ENCODE data around the gene SSNA1.

The SSNA1 gene

GRCh38 chr9:137193771-137194170 is 5.3 kb downstream of the SSNA1 start:
- no peak overlapping the region for H3K4me3 ChIP-seq (ENCODE audit: low read depth in 1 of 2, low read length in 2 of 2)
- H3K4me1 ChIP-seq (ENCODE audit: insufficient read depth, low read length): peaks cover 35% of the 10 kb centered on the region
- no peak overlapping the region for H2AFZ ChIP-seq (ENCODE audit: low read depth, low read length)
- peaks cover 22% of the 10 kb centered on the region for H3K79me2 ChIP-seq (ENCODE audit: insufficient read depth, low read length)
- TF ChIP-seq, protein P1, sequence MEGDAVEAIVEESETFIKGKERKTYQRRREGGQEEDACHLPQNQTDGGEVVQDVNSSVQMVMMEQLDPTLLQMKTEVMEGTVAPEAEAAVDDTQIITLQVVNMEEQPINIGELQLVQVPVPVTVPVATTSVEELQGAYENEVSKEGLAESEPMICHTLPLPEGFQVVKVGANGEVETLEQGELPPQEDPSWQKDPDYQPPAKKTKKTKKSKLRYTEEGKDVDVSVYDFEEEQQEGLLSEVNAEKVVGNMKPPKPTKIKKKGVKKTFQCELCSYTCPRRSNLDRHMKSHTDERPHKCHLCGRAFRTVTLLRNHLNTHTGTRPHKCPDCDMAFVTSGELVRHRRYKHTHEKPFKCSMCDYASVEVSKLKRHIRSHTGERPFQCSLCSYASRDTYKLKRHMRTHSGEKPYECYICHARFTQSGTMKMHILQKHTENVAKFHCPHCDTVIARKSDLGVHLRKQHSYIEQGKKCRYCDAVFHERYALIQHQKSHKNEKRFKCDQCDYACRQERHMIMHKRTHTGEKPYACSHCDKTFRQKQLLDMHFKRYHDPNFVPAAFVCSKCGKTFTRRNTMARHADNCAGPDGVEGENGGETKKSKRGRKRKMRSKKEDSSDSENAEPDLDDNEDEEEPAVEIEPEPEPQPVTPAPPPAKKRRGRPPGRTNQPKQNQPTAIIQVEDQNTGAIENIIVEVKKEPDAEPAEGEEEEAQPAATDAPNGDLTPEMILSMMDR (IDR thresholded peaks at IDR 0.05; ENCODE audit: borderline replicate concordance, extremely low read depth, low read length, poor library complexity, severe bottlenecking): no peak
- TF ChIP-seq EZH2 (IDR thresholded peaks at IDR 0.05; ENCODE audit: borderline replicate concordance, low read depth, low read length, severe bottlenecking): no peak
- H3K36me3 ChIP-seq (ENCODE audit: insufficient read depth, low read length): peaks cover 27% of the 10 kb centered on the region
- ATAC-seq (ENCODE audit: insufficient read depth, low read depth) (no peak), DNase-seq (no peak)
- H4K20me1 ChIP-seq (ENCODE audit: insufficient read depth, low read length): peaks cover 36% of the 10 kb centered on the region
- H3K9me3 ChIP-seq (ENCODE audit: insufficient read depth, low read length, severe bottlenecking): no peaks in the 10 kb centered on the region
- no peak overlapping the region for H3K27ac ChIP-seq (ENCODE audit: low read length)
- H3K27me3 ChIP-seq (ENCODE audit: insufficient read depth, low read length, poor library complexity): no peaks in the 10 kb centered on the region
- H3K9ac ChIP-seq (ENCODE audit: low read depth, low read length): no peak overlapping the region
- no peak overlapping the region for H3K4me2 ChIP-seq (ENCODE audit: insufficient read depth, low read length)

GRCh38 chr9:137194388-137194787 is 5.9 kb downstream of the SSNA1 start:
- Histone ChIP-seq H4K20me1 (ENCODE audit: insufficient read depth, low read length) (peaks cover 36% of the 10 kb centered on the region), H3K4me2 (ENCODE audit: insufficient read depth, low read length) (no peak overlapping the region), H3K27me3 (ENCODE audit: insufficient read depth, low read length, poor library complexity) (no peaks in the 10 kb centered on the region), H3K79me2 (ENCODE audit: insufficient read depth, low read length) (peaks cover 20% of the 10 kb centered on the region), H3K9ac (ENCODE audit: low read depth, low read length) (no peak overlapping the region), H3K4me3 (ENCODE audit: low read depth in 1 of 2, low read length in 2 of 2) (no peak overlapping the region), H3K36me3 (ENCODE audit: insufficient read depth, low read length) (peaks cover 22% of the 10 kb centered on the region), H3K27ac (ENCODE audit: low read length) (no peak overlapping the region), H3K4me1 (ENCODE audit: insufficient read depth, low read length) (peaks cover 36% of the 10 kb centered on the region), H2AFZ (ENCODE audit: low read depth, low read length) (no peak overlapping the region), H3K9me3 (ENCODE audit: insufficient read depth, low read length, severe bottlenecking) (no peaks in the 10 kb centered on the region)
- no peak for DNase-seq
- TF ChIP-seq, protein P1 (IDR thresholded peaks at IDR 0.05; ENCODE audit: borderline replicate concordance, extremely low read depth, low read length, poor library complexity, severe bottlenecking): no peak
- TF ChIP-seq EZH2 (IDR thresholded peaks at IDR 0.05; ENCODE audit: borderline replicate concordance, low read depth, low read length, severe bottlenecking): no peak
- no peak for ATAC-seq (ENCODE audit: insufficient read depth, low read depth)

DNA sequence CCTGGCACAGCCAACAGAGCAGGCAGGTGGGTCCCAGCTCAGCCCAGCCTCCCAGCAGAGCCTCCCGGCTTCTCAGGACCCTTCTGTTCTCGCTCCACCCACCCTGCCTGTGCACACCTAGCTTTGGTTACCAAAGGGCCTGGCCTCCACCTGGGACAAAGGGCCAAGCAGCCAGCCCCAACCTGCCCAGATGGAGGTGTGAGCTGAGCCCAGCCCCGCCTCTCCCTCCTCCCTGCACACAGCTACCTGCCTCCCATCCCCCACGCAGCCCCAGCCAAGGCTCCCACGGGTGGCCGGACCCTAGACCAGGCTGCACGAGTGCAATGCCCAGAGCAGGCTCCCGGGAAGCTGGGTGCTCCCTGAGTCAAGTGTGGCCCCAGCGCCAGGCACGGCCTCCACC is 6.4 kb downstream of the SSNA1 start:
- H3K27ac ChIP-seq (ENCODE audit: low read length): no peak overlapping the region
- peaks cover 36% of the 10 kb centered on the region for H3K4me1 ChIP-seq (ENCODE audit: insufficient read depth, low read length)
- TF ChIP-seq, protein P1 (IDR thresholded peaks at IDR 0.05; ENCODE audit: borderline replicate concordance, extremely low read depth, low read length, poor library complexity, severe bottlenecking): no peak
- TF ChIP-seq EZH2 (IDR thresholded peaks at IDR 0.05; ENCODE audit: borderline replicate concordance, low read depth, low read length, severe bottlenecking): no peak
- H3K9ac ChIP-seq (ENCODE audit: low read depth, low read length): no peak overlapping the region
- H3K27me3 ChIP-seq (ENCODE audit: insufficient read depth, low read length, poor library complexity): no peaks in the 10 kb centered on the region
- no peak overlapping the region for H2AFZ ChIP-seq (ENCODE audit: low read depth, low read length)
- peaks cover 34% of the 10 kb centered on the region for H4K20me1 ChIP-seq (ENCODE audit: insufficient read depth, low read length)
- peaks cover 16% of the 10 kb centered on the region for H3K36me3 ChIP-seq (ENCODE audit: insufficient read depth, low read length)
- DNase-seq (no peak), ATAC-seq (ENCODE audit: insufficient read depth, low read depth) (no peak)
- H3K4me3 ChIP-seq (ENCODE audit: low read depth in 1 of 2, low read length in 2 of 2): no peak overlapping the region
- H3K79me2 ChIP-seq (ENCODE audit: insufficient read depth, low read length): peaks cover 15% of the 10 kb centered on the region; the same call in 1 of the 2 replicates
- H3K4me2 ChIP-seq (ENCODE audit: insufficient read depth, low read length): no peak overlapping the region
- no peaks in the 10 kb centered on the region for H3K9me3 ChIP-seq (ENCODE audit: insufficient read depth, low read length, severe bottlenecking)

All from DND-41 (cell line).